AG20443 (cell line): ENCODE measurements around the gene TFR2.

Source experiments
- DNase-seq: peaks from one replicate; pipeline ENCODE4 v3.0.0; 2012; ENCODE audit warnings: low spot score, mixed read lengths

TFR2 gene

DNA sequence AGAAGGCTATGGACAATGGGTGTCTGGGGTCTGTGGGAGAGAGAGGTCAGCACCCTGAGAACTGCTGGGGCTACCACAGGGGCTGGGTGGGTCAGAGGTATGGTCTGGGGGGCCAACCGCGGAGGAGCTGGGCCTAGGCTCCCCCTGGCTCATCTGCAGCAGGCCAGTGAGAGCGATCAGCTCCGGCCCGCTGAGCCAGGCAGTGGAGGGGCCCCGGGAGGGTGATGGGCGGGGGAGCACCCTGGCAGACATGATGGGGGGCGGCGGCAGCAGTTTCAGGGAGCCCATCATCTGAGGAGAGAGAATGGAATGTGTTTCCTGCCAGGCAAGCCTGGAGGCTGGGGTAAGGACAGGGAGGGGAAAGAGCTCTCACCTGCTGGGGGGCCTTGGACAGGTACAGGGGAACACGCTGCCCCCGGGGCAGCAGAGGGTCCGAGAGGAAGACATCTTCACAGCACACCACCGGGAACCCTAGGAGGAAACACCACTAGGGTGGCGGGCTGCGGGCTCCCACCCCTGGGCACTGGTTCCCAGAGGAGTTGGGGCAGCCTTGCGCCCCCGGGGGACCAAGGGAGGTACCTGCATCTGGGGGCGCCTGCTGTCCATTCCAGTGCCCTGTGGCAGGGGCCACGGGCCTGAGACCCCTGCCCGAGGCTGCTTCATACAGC, 68.9 kb downstream of the TFR2 start:
- no peak for DNase-seq

DNA sequence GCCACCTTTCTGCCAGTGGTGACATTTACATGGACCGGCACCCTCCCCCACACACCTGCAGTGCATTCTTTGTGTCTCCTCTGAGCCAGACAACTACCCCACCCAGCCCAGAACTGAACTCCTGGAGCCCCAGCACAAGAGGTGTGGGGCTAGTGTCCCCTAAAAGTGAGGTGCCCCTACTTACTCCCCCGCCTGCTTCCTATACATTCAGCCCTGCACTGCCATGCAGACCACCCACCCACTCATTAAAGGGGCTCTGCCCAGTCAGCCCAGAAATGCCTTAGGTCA, 69.6 kb downstream of the TFR2 start:
- DNase-seq = no peak

GRCh38 chr7:100570954-100571828, 70.2 kb downstream of the TFR2 start:
- DNase-seq = no peak
